Loucy (cell line): Measurements from ENCODE around the gene CDH13.
A peak's percentile ranks its signal among the peaks of the same experiment; 100 is the strongest.

ENCODE experiments used
- H2AFZ ChIP-seq: fragments of 200-600 bp; sonication (generic); 2 replicates; pipeline ENCODE4 v1.6.0; 2016; ENCODE audit warnings: antibody characterized with exemption, mild to moderate bottlenecking, low read length, moderate library complexity
- H3F3A ChIP-seq: fragments of 200-600 bp; 2 replicates; pipeline ENCODE4 v1.6.0; 2016; ENCODE audit warnings: antibody characterized with exemption, low read depth, mild to moderate bottlenecking
- H3K27me3 ChIP-seq: fragments of 200-600 bp; sonication (generic); 2 replicates; pipeline ENCODE4 v1.6.1; 2014; ENCODE audit warnings: low read length, mild to moderate bottlenecking; ENCODE audit not compliant: insufficient read depth, poor library complexity, severe bottlenecking
- H3K36me3 ChIP-seq: fragments of 200-600 bp; sonication (generic); 2 replicates; pipeline ENCODE4 v1.6.1; 2016; ENCODE audit warnings: low read length; ENCODE audit not compliant: insufficient read depth
- H3K4me1 ChIP-seq: fragments of 200-600 bp; sonication (generic); 2 replicates; pipeline ENCODE4 v1.5.1; 2014; ENCODE audit warnings: low read length, mild to moderate bottlenecking; ENCODE audit not compliant: insufficient read depth, poor library complexity, severe bottlenecking
- H3K4me2 ChIP-seq: fragments of 200-600 bp; sonication (generic); 2 replicates; pipeline ENCODE4 v1.6.0; 2014; ENCODE audit warnings: antibody characterized with exemption, low read length, low read depth, mild to moderate bottlenecking; ENCODE audit not compliant: poor library complexity, severe bottlenecking
- H3K4me3 ChIP-seq: fragments of 200-600 bp; sonication (generic); 2 replicates; pipeline ENCODE4 v1.5.1; 2014; ENCODE audit warnings: low read length, mild to moderate bottlenecking, mixed read lengths; ENCODE audit not compliant: poor library complexity, severe bottlenecking
- H3K79me2 ChIP-seq: fragments of 200-600 bp; sonication (generic); 2 replicates; pipeline ENCODE4 v1.6.1; 2014; ENCODE audit warnings: low read length; ENCODE audit not compliant: insufficient read depth
- H3K9ac ChIP-seq: fragments of 200-600 bp; sonication (generic); 2 replicates; pipeline ENCODE4 v1.6.0; 2014; ENCODE audit warnings: mild to moderate bottlenecking, low read depth, low read length, moderate library complexity; ENCODE audit not compliant: poor library complexity, severe bottlenecking
- H3K9me2 ChIP-seq: fragments of 200-600 bp; sonication (generic); replicated peaks from 2 replicates; pipeline ENCODE4 v1.6.1; 2016; ENCODE audit warnings: low read depth, low read length, mixed read lengths
- H3K9me3 ChIP-seq: fragments of 200-600 bp; sonication (generic); 2 replicates; pipeline ENCODE4 v1.6.1; 2014; ENCODE audit warnings: mild to moderate bottlenecking, antibody characterized with exemption, low read length, low read depth; ENCODE audit not compliant: insufficient read depth
- H4K20me1 ChIP-seq: fragments of 200-600 bp; sonication (generic); 2 replicates; pipeline ENCODE4 v1.6.0; 2014; ENCODE audit warnings: antibody characterized with exemption, low read length, mild to moderate bottlenecking; ENCODE audit not compliant: insufficient read depth, poor library complexity, severe bottlenecking
- CTCF ChIP-seq: fragments of 200-600 bp; sonication (generic); conservative IDR thresholded peaks from 2 replicates; pipeline ENCODE4 v1.5.1; 2014; ENCODE audit warnings: mild to moderate bottlenecking, antibody characterized with exemption, low read length
- EZH2phosphoT487 ChIP-seq: fragments of 200-600 bp; IDR thresholded peaks from 2 replicates; pipeline ENCODE4 v1.6.1; 2018; ENCODE audit warnings: antibody characterized with exemption, mild to moderate bottlenecking, moderate library complexity, borderline replicate concordance

CDH13 gene

GRCh38 chr16:83136924-83137323 is 510.2 kb downstream of the CDH13 start:
- H3K4me1 ChIP-seq: no peaks in the 10 kb centered on the region
- H3K9me3 ChIP-seq: no peaks in the 10 kb centered on the region
- no peaks in the 10 kb centered on the region for H3F3A ChIP-seq
- no peaks in the 10 kb centered on the region for H3K79me2 ChIP-seq
- peak overlapping the region; percentile 60 for H2AFZ ChIP-seq
- peak overlapping the region; percentile 62 for H3K4me2 ChIP-seq
- H3K36me3 ChIP-seq: no peaks in the 10 kb centered on the region
- TF ChIP-seq CTCF (no peak), EZH2phosphoT487 (no peak)
- H4K20me1 ChIP-seq: no peaks in the 10 kb centered on the region
- H3K9me2 ChIP-seq: no peaks in the 10 kb centered on the region
- peak overlapping the region; percentile 65 for H3K4me3 ChIP-seq
- H3K27me3 ChIP-seq: no peaks in the 10 kb centered on the region
- peak overlapping the region; percentile 37 for H3K9ac ChIP-seq

GRCh38 chr16:83137326-83137781 is 510.6 kb downstream of the CDH13 start:
- Histone ChIP-seq H3K79me2 (no peaks in the 10 kb centered on the region), H3K9me3 (no peaks in the 10 kb centered on the region), H3K9me2 (no peaks in the 10 kb centered on the region), H3K9ac (peak overlapping the region; percentile 37), H3K4me2 (peak overlapping the region; percentile 62), H3K4me3 (peak overlapping the region; percentile 65), H4K20me1 (no peaks in the 10 kb centered on the region), H3K27me3 (no peaks in the 10 kb centered on the region), H3K36me3 (no peaks in the 10 kb centered on the region), H3K4me1 (no peaks in the 10 kb centered on the region), H3F3A (no peaks in the 10 kb centered on the region), H2AFZ (peak overlapping the region; percentile 60)
- no peak for TF ChIP-seq EZH2phosphoT487
- TF ChIP-seq CTCF: no peak

- TF ChIP-seq EZH2phosphoT487 (no peak), CTCF (no peak)
- Histone ChIP-seq H3K4me1 (no peaks in the 10 kb centered on the region), H3K27me3 (no peaks in the 10 kb centered on the region), H3K79me2 (no peaks in the 10 kb centered on the region), H3F3A (no peaks in the 10 kb centered on the region), H3K4me2 (peak overlapping the region; percentile 62), H4K20me1 (no peaks in the 10 kb centered on the region), H3K9ac (peak overlapping the region; percentile 37), H3K36me3 (no peaks in the 10 kb centered on the region), H2AFZ (peak overlapping the region; percentile 60), H3K9me2 (no peaks in the 10 kb centered on the region), H3K9me3 (no peaks in the 10 kb centered on the region), H3K4me3 (peak overlapping the region; percentile 65)
Measured at GRCh38 chr16:83137894-83138293, 511.1 kb downstream of the CDH13 start.
